Esophagus squamous epithelium (tissue), 5 donors: ENCODE results near the gene DNAH8. TPM values are rescaled to one million over a fixed set of nuclear protein-coding genes. Genes with fewer than 3 reads are reported as not detected.
"Not testable (repeated sequence)": the region's sequence is repeated elsewhere in the genome, so short reads cannot be mapped to it uniquely, and the experiment has no call there.

ENCODE experiments used
- DNase-seq: peaks from one replicate; lab custom pipeline; 2025; lab: John Stamatoyannopoulos, UW
- H3K27ac ChIP-seq, 4 donors: fragments of 200-600 bp; sonication (generic); one replicate each; pipeline ENCODE4 v1.5.1; 2016 to 2019; ENCODE audit warnings: mild to moderate bottlenecking in 1 of 4
- H3K27me3 ChIP-seq, 4 donors: fragments of 200-600 bp; sonication (generic); 1 replicate in 3 of 4; 2 replicates in 1 of 4; pipeline versions ENCODE4 v1.5.1 to v1.6.0; 2017 to 2021; ENCODE audit warnings: antibody characterized with exemption in 1 of 4
- H3K36me3 ChIP-seq, 3 donors: fragments of 200-600 bp; sonication (generic); one replicate each; pipeline ENCODE4 v1.5.1; 2016 to 2019
- H3K4me1 ChIP-seq, 3 donors: fragments of 200-600 bp; sonication (generic); one replicate each; pipeline ENCODE4 v1.5.1; 2017 to 2019
- H3K4me3 ChIP-seq, 4 donors: fragments of 200-600 bp; sonication (generic); 1 replicate in 3 of 4; 2 replicates in 1 of 4; pipeline ENCODE4 v1.5.1; 2016 to 2019; ENCODE audit warnings: mild to moderate bottlenecking in 2 of 4, moderate library complexity in 1 of 4
- H3K9me3 ChIP-seq, 3 donors: fragments of 200-600 bp; sonication (generic); one replicate each; pipeline ENCODE4 v1.5.1; 2016 to 2019
- POLR2A ChIP-seq, 4 donors: fragments of 450-650 bp; IDR thresholded peaks; one replicate each; pipeline ENCODE4 v1.6.1; 2017; ENCODE audit warnings: antibody characterized with exemption in 4 of 4, mild to moderate bottlenecking in 4 of 4, moderate library complexity in 3 of 4
- WGBS, 2 donors: methylation state at CpG; one replicate each; pipeline ENCODE4 v1.1.5; 2018; 5-methylcytosine and 5-hydroxymethylcytosine counted together
- intact Hi-C: fragments of 100-400 bp; cut with DNase I; formaldehyde crosslinking; loops from one replicate; pipeline ENCODE4 v1.15.0; 2022
- total RNA-seq, 4 donors: library from RNA; depleted of rRNA; stranded (reverse); fragments of >200 nt; gene quantifications; one replicate each; pipeline ENCODE4 v1.1.0, GENCODE V29; 2016
- TF ChIP-seq, protein P1 (sequence below), 6 experiments: fragments of 450-650 bp in 4 of 6; fragments of 200-600 bp in 2 of 6; sonication (generic) in 2 of 6; IDR thresholded peaks; one replicate each; pipeline ENCODE4 v1.5.1; 2016 to 2019; ENCODE audit warnings: antibody characterized with exemption in 6 of 6, mild to moderate bottlenecking in 4 of 6, moderate library complexity in 4 of 6
- donor health status: DM: yes; HTN: yes; CAD: no.

The DNAH8 gene
- total RNA-seq, 4 donors from 2014 or later: under 0.01 to 0.03 TPM; not detected in 2

DNA sequence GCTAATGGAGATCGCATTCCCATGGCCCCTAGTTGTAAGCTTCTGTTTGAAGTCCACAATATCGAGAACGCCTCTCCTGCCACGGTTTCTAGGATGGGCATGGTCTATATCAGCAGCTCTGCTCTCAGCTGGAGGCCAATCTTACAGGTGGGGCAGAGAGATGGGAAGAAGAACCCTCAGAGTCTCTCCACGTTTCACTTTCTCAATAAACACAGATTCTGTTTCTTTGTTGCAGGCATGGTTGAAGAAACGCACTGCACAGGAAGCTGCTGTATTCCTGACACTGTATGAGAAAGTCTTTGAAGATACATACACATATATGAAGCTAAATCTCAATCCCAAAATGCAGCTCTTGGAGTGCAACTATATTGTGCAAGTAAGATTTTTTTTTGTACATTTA is 157.9 kb downstream of the DNAH8 start:
- H3K36me3 ChIP-seq: no peaks in the 10 kb centered on the region
- H3K27ac ChIP-seq: no peak overlapping the region
- H3K4me1 ChIP-seq: no peaks in the 10 kb centered on the region
- DNase-seq: no peak
- no peak overlapping the region for H3K4me3 ChIP-seq
- H3K27me3 ChIP-seq: peaks cover 0 to 19% (median 0%) of the 10 kb centered on the region in 4 donors
- TF ChIP-seq, protein P1, sequence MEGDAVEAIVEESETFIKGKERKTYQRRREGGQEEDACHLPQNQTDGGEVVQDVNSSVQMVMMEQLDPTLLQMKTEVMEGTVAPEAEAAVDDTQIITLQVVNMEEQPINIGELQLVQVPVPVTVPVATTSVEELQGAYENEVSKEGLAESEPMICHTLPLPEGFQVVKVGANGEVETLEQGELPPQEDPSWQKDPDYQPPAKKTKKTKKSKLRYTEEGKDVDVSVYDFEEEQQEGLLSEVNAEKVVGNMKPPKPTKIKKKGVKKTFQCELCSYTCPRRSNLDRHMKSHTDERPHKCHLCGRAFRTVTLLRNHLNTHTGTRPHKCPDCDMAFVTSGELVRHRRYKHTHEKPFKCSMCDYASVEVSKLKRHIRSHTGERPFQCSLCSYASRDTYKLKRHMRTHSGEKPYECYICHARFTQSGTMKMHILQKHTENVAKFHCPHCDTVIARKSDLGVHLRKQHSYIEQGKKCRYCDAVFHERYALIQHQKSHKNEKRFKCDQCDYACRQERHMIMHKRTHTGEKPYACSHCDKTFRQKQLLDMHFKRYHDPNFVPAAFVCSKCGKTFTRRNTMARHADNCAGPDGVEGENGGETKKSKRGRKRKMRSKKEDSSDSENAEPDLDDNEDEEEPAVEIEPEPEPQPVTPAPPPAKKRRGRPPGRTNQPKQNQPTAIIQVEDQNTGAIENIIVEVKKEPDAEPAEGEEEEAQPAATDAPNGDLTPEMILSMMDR (IDR thresholded peaks at IDR 0.05): no peak
- TF ChIP-seq POLR2A (IDR thresholded peaks at IDR 0.05): no peak
- 70 to 71% methylated on average over 6 of the region's 6 CpGs for WGBS, 2 donors
- no peaks in the 10 kb centered on the region for H3K9me3 ChIP-seq
- intact Hi-C loops: loop anchor here (5.0 kb wide), 1 partner anchor 439 kb away; the partner anchor contains the start of gene KCNK17

DNA sequence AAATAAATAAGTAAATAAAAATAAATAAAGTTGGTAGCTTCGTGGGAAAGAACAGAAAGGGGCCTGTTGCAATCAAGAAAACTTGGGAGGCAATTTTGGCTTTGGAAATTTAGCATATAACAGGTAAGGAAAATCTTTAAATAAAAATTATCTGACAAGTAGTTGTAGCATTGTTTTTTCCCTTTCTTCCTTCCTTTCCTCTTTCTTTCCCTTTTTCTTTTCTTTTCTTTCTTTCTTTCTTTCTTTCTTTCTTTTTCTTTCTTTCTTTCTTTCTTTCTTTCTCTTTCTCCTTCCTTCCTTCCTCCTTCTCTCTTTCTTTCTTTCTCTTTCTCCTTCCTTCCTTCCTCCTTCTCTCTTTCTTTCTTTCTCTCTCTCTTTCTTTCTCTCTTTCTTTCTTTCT is 158.7 kb downstream of the DNAH8 start:
- intact Hi-C loops: loop anchor here (5.0 kb wide), 1 partner anchor 438 kb away; the partner anchor contains the start of gene KCNK17
- H3K9me3 ChIP-seq, H3K4me1 ChIP-seq, DNase-seq, H3K27ac ChIP-seq, H3K36me3 ChIP-seq, H3K4me3 ChIP-seq: not testable (repeated sequence)
- WGBS, 2 donors: 38 to 50% methylated on average over 1 of the region's 1 CpG
- peaks cover 0 to 14% (median 0%) of the 10 kb centered on the region in 4 donors for H3K27me3 ChIP-seq

DNA sequence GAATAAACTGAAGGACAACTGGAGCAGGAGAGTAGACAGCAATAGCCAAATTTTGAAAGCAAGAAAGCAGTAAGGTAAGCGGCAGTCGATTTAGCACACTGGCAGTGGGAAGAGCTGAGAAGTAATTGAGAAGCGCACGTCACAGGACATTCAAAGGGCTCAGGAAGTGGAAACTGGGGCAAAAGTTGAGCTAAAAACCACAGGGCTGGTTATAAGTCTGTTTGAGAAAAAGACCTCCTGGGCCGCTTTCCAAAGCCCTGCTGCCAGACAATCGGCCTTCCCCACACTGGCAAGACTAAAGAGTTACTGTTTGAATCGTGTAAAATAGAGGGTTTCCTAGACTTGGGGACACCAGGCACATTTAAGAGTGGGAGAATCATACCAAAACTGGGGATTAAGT is 161.4 kb downstream of the DNAH8 start:
- 63% methylated on average over 7 of the region's 7 CpGs for WGBS, 2 donors
- H3K4me3 ChIP-seq: no peak overlapping the region
- H3K27ac ChIP-seq: no peak overlapping the region
- intact Hi-C loops: no loop called here
- no peaks in the 10 kb centered on the region for H3K27me3 ChIP-seq
- H3K4me1 ChIP-seq: no peaks in the 10 kb centered on the region
- TF ChIP-seq POLR2A (IDR thresholded peaks at IDR 0.05): no peak
- TF ChIP-seq, protein P1 (IDR thresholded peaks at IDR 0.05): no peak
- H3K9me3 ChIP-seq: no peaks in the 10 kb centered on the region
- DNase-seq: no peak
- H3K36me3 ChIP-seq: no peaks in the 10 kb centered on the region

DNA sequence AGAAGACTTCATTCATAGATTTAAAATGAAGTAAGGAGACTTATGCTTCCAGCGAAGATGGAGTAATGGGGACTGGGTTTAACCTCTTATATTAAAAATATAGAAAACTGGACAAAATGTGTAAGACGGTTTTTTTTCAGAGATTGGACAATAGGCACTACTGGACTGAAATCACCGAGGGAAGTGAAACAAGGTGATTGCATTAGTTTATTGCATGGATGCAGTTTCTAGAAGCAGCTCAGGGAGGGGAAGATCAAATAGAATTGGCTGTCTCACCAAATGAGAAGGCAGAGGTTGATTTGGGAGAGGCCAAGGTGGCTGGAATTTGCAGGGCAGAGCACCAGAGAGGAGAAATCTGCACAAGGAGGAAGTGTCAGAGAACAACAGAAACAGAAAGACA is 162.6 kb downstream of the DNAH8 start:
- DNase-seq: no peak
- H3K4me3 ChIP-seq: no peak overlapping the region
- no peaks in the 10 kb centered on the region for H3K4me1 ChIP-seq
- 80 to 82% methylated on average over 2 to 3 of the region's 3 CpGs for WGBS, 2 donors
- no peaks in the 10 kb centered on the region for H3K27me3 ChIP-seq
- intact Hi-C loops: no loop called here
- no peaks in the 10 kb centered on the region for H3K9me3 ChIP-seq
- no peaks in the 10 kb centered on the region for H3K36me3 ChIP-seq
- no peak overlapping the region for H3K27ac ChIP-seq
- TF ChIP-seq POLR2A (IDR thresholded peaks at IDR 0.05): no peak
- TF ChIP-seq, protein P1 (IDR thresholded peaks at IDR 0.05): no peak

DNA sequence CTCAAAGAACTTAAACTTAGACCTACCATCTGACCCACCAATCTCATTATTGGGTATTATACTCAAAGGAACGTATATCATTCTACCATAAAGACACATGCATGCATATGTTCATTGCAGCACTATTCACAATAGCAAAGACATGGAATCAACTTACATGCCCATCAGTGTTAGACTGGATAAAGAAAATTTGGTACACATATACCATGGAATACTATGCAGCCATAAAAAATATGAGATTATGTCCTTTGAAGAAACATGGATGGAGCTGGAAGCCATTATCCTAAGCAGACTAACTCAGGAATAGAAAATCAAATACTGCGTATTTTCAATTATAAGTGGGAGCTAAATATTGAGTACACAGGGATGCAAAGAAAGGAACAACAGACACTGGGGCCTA is 167.0 kb downstream of the DNAH8 start:
- intact Hi-C loops: no loop called here
- Histone ChIP-seq H3K36me3 (no peaks in the 10 kb centered on the region), H3K4me3 (no peak overlapping the region), H3K4me1 (no peaks in the 10 kb centered on the region), H3K27ac (no peak overlapping the region), H3K9me3 (no peaks in the 10 kb centered on the region), H3K27me3 (no peaks in the 10 kb centered on the region)
- no peak for DNase-seq
- TF ChIP-seq POLR2A (IDR thresholded peaks at IDR 0.05): no peak
- 90 to 93% methylated on average over 2 of the region's 2 CpGs for WGBS, 2 donors

DNA sequence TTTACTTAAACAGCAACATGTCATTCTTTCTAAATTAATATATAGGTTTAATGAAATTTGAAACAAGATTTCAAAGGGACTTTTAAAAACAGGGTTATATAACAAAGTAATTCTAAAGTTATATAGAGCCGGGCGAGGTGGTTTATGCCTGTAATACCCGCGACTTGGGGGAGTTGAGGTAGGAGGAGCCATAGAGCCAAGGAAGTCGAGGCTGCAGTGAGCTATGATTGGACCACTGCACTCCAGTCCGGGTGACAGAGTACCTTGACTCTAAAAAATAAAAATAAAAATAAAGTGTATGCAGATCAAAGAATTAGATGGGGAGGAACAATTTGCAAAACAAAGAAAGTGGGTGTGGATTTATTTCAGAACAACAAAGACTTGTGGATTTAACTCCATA is 182.4 kb downstream of the DNAH8 start:
- no peak for DNase-seq
- Histone ChIP-seq H3K27ac (no peak overlapping the region), H3K36me3 (no peaks in the 10 kb centered on the region), H3K4me3 (no peak overlapping the region), H3K9me3 (no peaks in the 10 kb centered on the region), H3K4me1 (no peaks in the 10 kb centered on the region), H3K27me3 (peaks cover 0 to 23% (median 0%) of the 10 kb centered on the region in 4 donors)
- WGBS, 2 donors: 80 to 88% methylated on average over 6 of the region's 6 CpGs
- TF ChIP-seq, protein P1 (IDR thresholded peaks at IDR 0.05): no peak
- TF ChIP-seq POLR2A (IDR thresholded peaks at IDR 0.05): no peak
- intact Hi-C loops: no loop called here
